ENCODE measurements around the gene ANKDD1A. TPM values are rescaled to one million over a fixed set of nuclear protein-coding genes. Genes with fewer than 3 reads are reported as not detected.

The ANKDD1A gene
- total RNA-seq, 2 donors from 2014 or later = 0.96 to 2.2 TPM

DNA sequence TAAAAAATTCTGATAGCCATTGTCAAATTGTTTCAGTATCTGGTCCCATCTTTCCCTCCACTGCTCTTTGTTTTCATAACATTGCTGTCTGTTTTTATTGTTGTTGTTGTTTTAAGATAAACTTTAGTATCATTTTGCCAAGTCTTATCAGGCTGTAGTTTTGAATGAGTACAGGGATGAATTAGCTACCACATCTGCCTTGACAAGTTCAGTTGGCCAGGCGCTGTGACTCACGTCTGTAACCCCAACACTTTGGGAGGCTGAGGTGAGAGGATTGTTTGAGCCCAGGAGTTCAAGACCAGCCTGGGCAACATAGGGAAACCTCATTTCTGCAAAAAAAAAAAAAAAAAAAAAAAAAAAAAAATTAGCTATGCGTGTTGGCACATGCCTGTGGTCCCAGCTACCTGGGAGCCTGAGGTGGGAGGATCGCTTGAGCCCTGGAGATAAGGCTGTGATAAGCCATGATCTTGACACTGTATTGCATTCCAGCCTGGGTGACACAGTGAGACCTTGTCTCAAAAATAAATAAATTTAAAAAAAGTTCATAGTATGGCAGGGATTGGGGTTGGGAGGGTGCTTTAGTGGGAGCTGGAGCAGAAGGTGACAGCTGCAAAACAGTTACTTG is 8.3 kb upstream of the ANKDD1A start:
- peaks cover 0 to 9% of the 10 kb centered on the region in 2 donors for H3K4me1 ChIP-seq

DNA sequence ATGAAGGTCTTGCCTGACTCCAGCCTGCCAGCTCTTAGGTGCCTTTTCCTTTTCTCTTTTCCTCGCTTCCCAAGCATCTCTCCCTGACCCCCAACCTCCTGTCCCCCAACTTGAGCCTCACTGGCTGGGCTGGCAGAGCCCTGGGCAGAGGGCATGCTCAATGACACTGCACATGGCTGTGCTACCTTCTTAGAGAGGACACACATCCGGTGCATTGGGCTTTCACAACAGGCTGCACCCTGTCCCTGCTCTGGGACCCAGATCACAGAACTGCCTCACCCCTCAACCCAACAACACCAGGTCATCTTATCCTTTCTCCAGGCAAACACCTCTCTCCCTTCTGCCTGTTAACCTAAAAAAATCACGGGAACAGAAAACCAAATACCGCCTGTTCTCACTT is 7.5 kb upstream of the ANKDD1A start:
- TF ChIP-seq CTCF (IDR thresholded peaks at IDR 0.05) = no peak
- Histone ChIP-seq H3K36me3 (no peaks in the 10 kb centered on the region), H3K4me1 (peaks cover 0 to 7% of the 10 kb centered on the region in 2 donors), H3K9me3 (peaks cover 7 to 15% of the 10 kb centered on the region in 2 donors), H3K27ac (no peak overlapping the region), H3K27me3 (no peaks in the 10 kb centered on the region), H3K4me3 (no peak overlapping the region)
- DNase-seq (ENCODE audit: low spot score) = no peak

More for the DNA sequence above, 8.3 kb upstream of the ANKDD1A start:
- TF ChIP-seq CTCF (IDR thresholded peaks at IDR 0.05) = no peak
- no peak for DNase-seq (ENCODE audit: low spot score)
- H3K9me3 ChIP-seq = peaks cover 7 to 15% of the 10 kb centered on the region in 2 donors
- H3K27ac ChIP-seq = no peak overlapping the region
- no peaks in the 10 kb centered on the region for H3K36me3 ChIP-seq
- no peaks in the 10 kb centered on the region for H3K27me3 ChIP-seq
- no peak overlapping the region for H3K4me3 ChIP-seq

DNA sequence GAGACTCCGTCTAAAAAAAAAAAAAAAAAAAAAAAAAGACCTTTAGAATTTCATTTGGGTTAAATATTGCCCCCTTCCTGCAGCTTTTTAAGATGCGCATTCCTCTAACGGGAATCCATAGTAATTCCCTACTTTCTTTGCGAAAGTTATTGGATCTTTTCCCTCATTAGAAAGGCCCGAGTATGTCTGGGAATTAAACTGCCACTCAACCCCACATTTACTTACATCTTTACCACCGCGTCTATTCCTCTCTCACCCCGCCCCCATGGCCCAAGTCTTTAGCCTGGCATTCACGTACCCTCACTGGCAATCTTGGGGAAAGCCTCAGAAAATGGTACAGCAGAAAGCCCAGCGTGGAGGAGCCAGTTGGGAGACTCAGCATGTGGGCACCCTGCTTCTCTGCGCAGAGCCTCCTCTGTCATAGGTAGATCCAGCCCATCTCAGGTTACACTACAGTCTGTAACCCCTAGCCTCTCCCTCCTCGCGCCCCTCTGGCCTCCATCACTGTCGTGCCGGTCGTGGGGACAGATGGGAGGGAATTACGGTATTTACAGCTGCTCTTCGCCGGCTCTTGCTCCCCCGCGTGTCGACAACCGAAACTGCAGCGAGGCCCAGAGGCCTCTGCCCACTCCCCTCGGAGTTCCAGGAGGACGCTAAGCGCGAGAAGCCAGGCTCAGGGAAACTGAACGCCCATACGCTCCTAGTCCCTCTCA is 6.4 kb upstream of the ANKDD1A start:
- H3K36me3 ChIP-seq = no peaks in the 10 kb centered on the region
- peak overlapping the region; percentile 14 to 38 for H3K4me3 ChIP-seq
- H3K27me3 ChIP-seq = no peaks in the 10 kb centered on the region
- peak overlapping the region; percentile 17 to 56 for H3K27ac ChIP-seq
- H3K4me1 ChIP-seq = peaks cover 0 to 7% of the 10 kb centered on the region in 2 donors
- peak; percentile 93 to 96 for TF ChIP-seq CTCF (IDR thresholded peaks at IDR 0.05)
- DNase-seq (ENCODE audit: low spot score) = peak; percentile 76
- H3K9me3 ChIP-seq = peaks cover 7 to 15% of the 10 kb centered on the region in 2 donors

DNA sequence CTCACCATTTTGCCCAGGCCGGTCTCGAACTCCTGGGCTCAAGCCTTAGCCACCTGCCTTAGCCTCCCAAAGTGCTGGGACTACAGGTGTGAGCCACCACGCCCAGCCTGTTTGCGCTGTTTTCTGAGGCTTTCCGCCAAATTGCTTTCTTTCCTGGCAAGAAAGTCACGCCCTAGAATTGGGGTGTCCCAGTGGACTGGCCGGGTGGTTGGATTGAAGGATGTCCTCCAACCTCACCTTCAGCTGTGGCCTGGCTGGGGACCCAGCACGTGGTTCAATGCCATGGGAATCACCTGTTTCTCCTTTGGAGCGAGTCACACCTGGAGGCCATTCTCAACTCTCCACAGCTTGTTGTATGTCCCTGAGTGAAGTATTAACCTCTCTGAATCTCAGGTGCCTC is 5.8 kb upstream of the ANKDD1A start:
- H3K4me1 ChIP-seq = peaks cover 0 to 10% of the 10 kb centered on the region in 2 donors
- no peaks in the 10 kb centered on the region for H3K36me3 ChIP-seq
- H3K9me3 ChIP-seq = peaks cover 6 to 10% of the 10 kb centered on the region in 2 donors
- H3K27ac ChIP-seq = no peak overlapping the region
- no peaks in the 10 kb centered on the region for H3K27me3 ChIP-seq
- H3K4me3 ChIP-seq = no peak overlapping the region
- TF ChIP-seq CTCF (IDR thresholded peaks at IDR 0.05) = no peak
- no peak for DNase-seq (ENCODE audit: low spot score)

GRCh38 chr15:64906402-64906801 is 5.3 kb upstream of the ANKDD1A start:
- H3K36me3 ChIP-seq = no peaks in the 10 kb centered on the region
- peaks cover 0 to 14% of the 10 kb centered on the region in 2 donors for H3K4me1 ChIP-seq
- no peak for DNase-seq (ENCODE audit: low spot score)
- no peak overlapping the region for H3K4me3 ChIP-seq
- peaks cover 1 to 5% of the 10 kb centered on the region in 2 donors for H3K9me3 ChIP-seq
- no peak overlapping the region for H3K27ac ChIP-seq
- TF ChIP-seq CTCF (IDR thresholded peaks at IDR 0.05) = no peak
- H3K27me3 ChIP-seq = no peaks in the 10 kb centered on the region
